H9 (cell line): Measurements from ENCODE around the gene AKIRIN2. TPM values are rescaled to one million over a fixed set of nuclear protein-coding genes. Genes with fewer than 3 reads are reported as not detected.

Source experiments
- DNase-seq: peaks from one replicate; pipeline ENCODE4 v3.0.0-alpha.2; 2017
- H2AFZ ChIP-seq: one replicate; pipeline ENCODE4 v1.6.1; 2013; ENCODE audit warnings: mild to moderate bottlenecking, low read length, control low read depth, moderate library complexity
- H2AK5ac ChIP-seq: 2 replicates; pipeline ENCODE4 v1.6.1; 2013; ENCODE audit warnings: low read length, control low read depth, mixed read lengths; ENCODE audit not compliant: insufficient read length
- H2BK120ac ChIP-seq: one replicate; pipeline ENCODE4 v1.6.1; 2013; ENCODE audit warnings: low read depth, mild to moderate bottlenecking, low read length, control low read depth, inconsistent platforms; ENCODE audit not compliant: poor library complexity, severe bottlenecking
- H2BK12ac ChIP-seq: 2 replicates; pipeline ENCODE4 v1.6.1; 2013; ENCODE audit warnings: low read length, control low read depth, mixed read lengths, low read depth; ENCODE audit not compliant: insufficient read length
- H2BK15ac ChIP-seq: 2 replicates; pipeline ENCODE4 v1.6.1; 2013; ENCODE audit warnings: low read depth, low read length, control low read depth
- H2BK20ac ChIP-seq: one replicate; pipeline ENCODE4 v1.6.1; 2013; ENCODE audit warnings: low read depth, mild to moderate bottlenecking, low read length, control low read depth, inconsistent platforms; ENCODE audit not compliant: poor library complexity, severe bottlenecking
- H2BK5ac ChIP-seq: 2 replicates; pipeline ENCODE4 v1.6.1; 2013; ENCODE audit warnings: low read length, control low read depth, mixed read lengths; ENCODE audit not compliant: insufficient read length
- H3K14ac ChIP-seq: 2 replicates; pipeline ENCODE4 v1.6.1; 2013; ENCODE audit warnings: low read length, control low read depth; ENCODE audit not compliant: insufficient read depth
- H3K18ac ChIP-seq: 2 replicates; pipeline ENCODE4 v1.6.1; 2013; ENCODE audit warnings: low read depth, mild to moderate bottlenecking, mixed read lengths, low read length, control low read depth; ENCODE audit not compliant: insufficient read length
- H3K23ac ChIP-seq: 2 replicates; pipeline ENCODE4 v1.6.1; 2013; ENCODE audit warnings: low read length, control low read depth, mixed read lengths, low read depth; ENCODE audit not compliant: insufficient read length
- H3K23me2 ChIP-seq: 2 replicates; pipeline ENCODE4 v1.6.1; 2013; ENCODE audit warnings: low read depth, mild to moderate bottlenecking, mixed read lengths, low read length, control low read depth; ENCODE audit not compliant: insufficient read length, poor library complexity, severe bottlenecking
- H3K27ac ChIP-seq: 2 replicates; pipeline ENCODE4 v1.5.1; 2013; ENCODE audit warnings: low read length, control low read depth, mixed read lengths, low read depth; ENCODE audit not compliant: insufficient read length
- H3K27me3 ChIP-seq: 2 replicates; pipeline ENCODE4 v1.6.1; 2013; ENCODE audit warnings: low read length, control low read depth, inconsistent platforms; ENCODE audit not compliant: insufficient read depth
- H3K4ac ChIP-seq: 2 replicates; pipeline ENCODE4 v1.6.1; 2013; ENCODE audit warnings: low read depth, mild to moderate bottlenecking, control low read depth, inconsistent platforms, low read length, moderate library complexity
- H3K4me1 ChIP-seq: 2 replicates; pipeline ENCODE4 v1.6.1; 2013; ENCODE audit warnings: low read length, control low read depth, inconsistent platforms; ENCODE audit not compliant: insufficient read depth
- H3K4me2 ChIP-seq: 2 replicates; pipeline ENCODE4 v1.6.1; 2013; ENCODE audit warnings: low read length, control low read depth, mixed read lengths; ENCODE audit not compliant: insufficient read length, insufficient read depth
- H3K56ac ChIP-seq: 2 replicates; pipeline ENCODE4 v1.6.1; 2013; ENCODE audit warnings: low read depth, mild to moderate bottlenecking, mixed read lengths, low read length, control low read depth; ENCODE audit not compliant: insufficient read length
- H3K79me1 ChIP-seq: 2 replicates; pipeline ENCODE4 v1.6.1; 2013; ENCODE audit warnings: low read depth, mild to moderate bottlenecking, moderate library complexity, low read length, control low read depth, inconsistent platforms; ENCODE audit not compliant: insufficient read depth, poor library complexity, severe bottlenecking
- H3K79me2 ChIP-seq: 2 replicates; pipeline ENCODE4 v1.6.1; 2013; ENCODE audit warnings: low read length, control low read depth, inconsistent platforms; ENCODE audit not compliant: insufficient read depth
- H3K9ac ChIP-seq: 2 replicates; pipeline ENCODE4 v1.6.1; 2013; ENCODE audit warnings: low read length, control low read depth, mixed read lengths; ENCODE audit not compliant: insufficient read length; ENCODE audit errors: extremely low read depth
- H3K9me3 ChIP-seq: one replicate; pipeline ENCODE4 v1.6.1; 2013; ENCODE audit warnings: low read depth, low read length, inconsistent platforms; ENCODE audit not compliant: control insufficient read depth
- H3T11ph ChIP-seq: one replicate; pipeline ENCODE4 v1.6.1; 2013; ENCODE audit warnings: mild to moderate bottlenecking, low read length, control low read depth, inconsistent platforms
- H4K20me1 ChIP-seq: one replicate; pipeline ENCODE4 v1.6.1; 2013; ENCODE audit not compliant: control insufficient read depth, insufficient read length, insufficient read depth
- H4K5ac ChIP-seq: 2 replicates; pipeline ENCODE4 v1.6.1; 2013; ENCODE audit warnings: low read depth, mild to moderate bottlenecking, mixed read lengths, low read length, control low read depth; ENCODE audit not compliant: insufficient read length
- H4K8ac ChIP-seq: replicated peaks from 2 replicates; pipeline ENCODE4 v1.6.1; 2013; ENCODE audit warnings: low read length, control low read depth, mixed read lengths, low read depth; ENCODE audit not compliant: insufficient read length
- H4K91ac ChIP-seq: 2 replicates; pipeline ENCODE4 v1.6.1; 2013; ENCODE audit warnings: low read depth, mild to moderate bottlenecking, moderate library complexity, mixed read lengths, low read length, control low read depth; ENCODE audit not compliant: insufficient read length
- H3K27ac Mint-ChIP-seq, 3 experiments: 2 replicates in 2 of 3; 3 replicates in 1 of 3; pipeline ENCODE4 v1.8.0; 2020 to 2021; ENCODE audit warnings: mixed read lengths in 3 of 3, mild to moderate bottlenecking in 1 of 3, moderate library complexity in 1 of 3
- H3K27me3 Mint-ChIP-seq: 2 replicates; pipeline ENCODE4 v1.8.0; 2021; ENCODE audit warnings: low read depth, mild to moderate bottlenecking, moderate library complexity, mixed read lengths
- H3K36me3 Mint-ChIP-seq, 3 experiments: 2 replicates in 2 of 3; 3 replicates in 1 of 3; pipeline ENCODE4 v1.8.0; 2020 to 2021; ENCODE audit warnings: low read depth in 3 of 3, mixed read lengths in 3 of 3; ENCODE audit not compliant: insufficient read depth in 1 of 3
- H3K4me1 Mint-ChIP-seq, 2 experiments: 2 replicates each; pipeline ENCODE4 v1.8.0; 2020; ENCODE audit warnings: mixed read lengths in 2 of 2
- H3K4me3 Mint-ChIP-seq, 2 experiments: 2 replicates in 1 of 2; 3 replicates in 1 of 2; pipeline ENCODE4 v1.8.0; 2020 to 2021; ENCODE audit warnings: mild to moderate bottlenecking in 2 of 2, mixed read lengths in 2 of 2, moderate library complexity in 1 of 2
- H3K9me3 Mint-ChIP-seq, 2 experiments: 2 replicates in 1 of 2; 3 replicates in 1 of 2; pipeline ENCODE4 v1.8.0; 2020; ENCODE audit warnings: mild to moderate bottlenecking in 2 of 2, mixed read lengths in 2 of 2, moderate library complexity in 1 of 2
- CTCF ChIP-seq: fragments of 200-600 bp; sonication (generic); conservative IDR thresholded peaks from 3 replicates; pipeline ENCODE4 v1.8.0; 2021; ENCODE audit warnings: antibody characterized with exemption, mild to moderate bottlenecking
- WGBS: extraction: QIAGEN DNeasy Blood & Tissue Kit; methylation state at CpG from one replicate; pipeline ENCODE4 v1.1.7; 2013; ENCODE audit warnings: missing lambda C conversion rate, low lambda C conversion rate, mixed read lengths; ENCODE audit not compliant: insufficient read length; ENCODE audit errors: extremely low coverage; 5-methylcytosine and 5-hydroxymethylcytosine counted together
- total RNA-seq: library from RNA; stranded (reverse); gene quantifications from 2 replicates; pipeline ENCODE4 v1.2.1, GENCODE V29; 2021

AKIRIN2 gene
- total RNA-seq, 1 experiment from 2014 or later = 75.7 TPM

- H4K5ac ChIP-seq = no peak overlapping the region
- no peak overlapping the region for H2BK15ac ChIP-seq
- Mint-ChIP-seq H3K4me3 (no peak overlapping the region), H3K36me3 (peaks cover 16 to 50% (median 27%) of the 10 kb centered on the region in 3 experiments; a peak in 6 of 7 replicates), H3K27me3 (no peaks in the 10 kb centered on the region), H3K9me3 (no peaks in the 10 kb centered on the region), H3K4me1 (peaks cover 2 to 8% of the 10 kb centered on the region in 2 experiments; a peak in 3 of 4 replicates), H3K27ac (no peak overlapping the region; a peak in 3 of 7 replicates)
- H2AK5ac ChIP-seq = no peak overlapping the region
- H3K9ac ChIP-seq = no peak overlapping the region
- no peak overlapping the region for H3T11ph ChIP-seq
- no peak overlapping the region for H4K91ac ChIP-seq
- no peaks in the 10 kb centered on the region for H3K27me3 ChIP-seq
- H3K4me2 ChIP-seq = no peak overlapping the region
- H3K14ac ChIP-seq = no peak overlapping the region
- H2BK20ac ChIP-seq = no peak overlapping the region
- no peak overlapping the region for H3K56ac ChIP-seq
- no peaks in the 10 kb centered on the region for H3K9me3 ChIP-seq
- H2AFZ ChIP-seq = no peak overlapping the region
- no peaks in the 10 kb centered on the region for H3K23me2 ChIP-seq
- H3K4me1 ChIP-seq = no peaks in the 10 kb centered on the region
- no peaks in the 10 kb centered on the region for H4K20me1 ChIP-seq
- H4K8ac ChIP-seq = no peak overlapping the region
- H3K79me1 ChIP-seq = no peaks in the 10 kb centered on the region
- H3K27ac ChIP-seq = no peak overlapping the region
- no CpG with 5 or more reads among the region's 2 CpGs for WGBS
- H2BK5ac ChIP-seq = no peak overlapping the region
- TF ChIP-seq CTCF = no peak
- H3K79me2 ChIP-seq = no peaks in the 10 kb centered on the region
- no peak overlapping the region for H3K23ac ChIP-seq
- no peak for DNase-seq
- no peak overlapping the region for H2BK12ac ChIP-seq
- H3K4ac ChIP-seq = no peak overlapping the region
- H3K18ac ChIP-seq = no peak overlapping the region
- no peak overlapping the region for H2BK120ac ChIP-seq
Observed at GRCh38 chr6:87628424-87628823, 73.6 kb downstream of the AKIRIN2 start.

Other genes starting within 250 kb of the AKIRIN2 start
- gene SLC35A1, start 229.3 kb downstream of the AKIRIN2 start, total RNA-seq = 6.1 and 7.1 TPM in 2 replicates
- gene RARS2, start 112.2 kb downstream of the AKIRIN2 start, total RNA-seq = 44.4 and 45.1 TPM in 2 replicates
- gene ORC3, start 112.1 kb downstream of the AKIRIN2 start, total RNA-seq = 51.7 and 52.9 TPM in 2 replicates